OCI-LY1 (cell line): ENCODE results near the gene PCDHB16.

Source experiments
- EZH2 ChIP-seq: fragments of 200-600 bp; sonication (generic), shearing (Covaris generic); IDR thresholded peaks from 2 replicates; pipeline ENCODE4 v1.8.0; 2017; ENCODE audit warnings: borderline replicate concordance, mixed run types, mild to moderate bottlenecking, antibody characterized with exemption, low read length, moderate library complexity, mixed read lengths
- TF ChIP-seq, protein P1 (sequence below): fragments of 200-600 bp; sonication (generic), shearing (Covaris generic); IDR thresholded peaks from 2 replicates; pipeline ENCODE4 v1.5.1; 2017; ENCODE audit warnings: mild to moderate bottlenecking, antibody characterized with exemption, low read length, moderate library complexity, mixed read lengths

DNA sequence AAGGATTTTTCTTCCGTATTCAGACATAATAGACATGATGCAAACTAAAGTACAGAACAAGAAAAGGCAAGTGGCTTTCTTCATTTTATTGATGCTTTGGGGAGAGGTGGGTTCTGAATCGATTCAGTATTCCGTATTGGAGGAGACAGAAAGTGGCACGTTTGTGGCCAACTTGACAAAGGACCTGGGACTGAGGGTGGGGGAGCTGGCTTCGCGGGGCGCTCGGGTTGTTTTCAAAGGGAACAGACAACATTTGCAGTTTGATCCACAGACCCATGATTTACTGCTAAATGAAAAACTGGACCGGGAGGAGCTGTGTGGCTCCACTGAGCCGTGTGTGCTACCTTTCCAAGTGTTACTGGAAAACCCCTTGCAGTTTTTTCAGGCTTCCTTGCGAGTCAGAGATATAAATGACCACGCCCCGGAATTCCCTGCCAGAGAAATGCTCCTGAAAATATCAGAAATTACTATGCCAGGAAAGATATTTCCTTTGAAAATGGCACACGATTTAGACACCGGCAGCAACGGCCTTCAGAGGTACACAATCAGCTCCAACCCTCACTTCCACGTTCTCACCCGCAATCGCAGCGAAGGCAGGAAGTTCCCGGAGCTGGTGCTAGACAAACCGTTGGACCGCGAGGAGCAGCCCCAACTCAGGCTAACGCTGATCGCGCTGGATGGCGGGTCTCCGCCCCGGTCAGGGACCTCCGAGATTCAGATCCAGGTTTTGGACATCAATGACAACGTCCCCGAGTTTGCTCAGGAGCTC is 31.8 kb upstream of the PCDHB16 start:
- TF ChIP-seq, protein P1, sequence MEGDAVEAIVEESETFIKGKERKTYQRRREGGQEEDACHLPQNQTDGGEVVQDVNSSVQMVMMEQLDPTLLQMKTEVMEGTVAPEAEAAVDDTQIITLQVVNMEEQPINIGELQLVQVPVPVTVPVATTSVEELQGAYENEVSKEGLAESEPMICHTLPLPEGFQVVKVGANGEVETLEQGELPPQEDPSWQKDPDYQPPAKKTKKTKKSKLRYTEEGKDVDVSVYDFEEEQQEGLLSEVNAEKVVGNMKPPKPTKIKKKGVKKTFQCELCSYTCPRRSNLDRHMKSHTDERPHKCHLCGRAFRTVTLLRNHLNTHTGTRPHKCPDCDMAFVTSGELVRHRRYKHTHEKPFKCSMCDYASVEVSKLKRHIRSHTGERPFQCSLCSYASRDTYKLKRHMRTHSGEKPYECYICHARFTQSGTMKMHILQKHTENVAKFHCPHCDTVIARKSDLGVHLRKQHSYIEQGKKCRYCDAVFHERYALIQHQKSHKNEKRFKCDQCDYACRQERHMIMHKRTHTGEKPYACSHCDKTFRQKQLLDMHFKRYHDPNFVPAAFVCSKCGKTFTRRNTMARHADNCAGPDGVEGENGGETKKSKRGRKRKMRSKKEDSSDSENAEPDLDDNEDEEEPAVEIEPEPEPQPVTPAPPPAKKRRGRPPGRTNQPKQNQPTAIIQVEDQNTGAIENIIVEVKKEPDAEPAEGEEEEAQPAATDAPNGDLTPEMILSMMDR: no peak
- TF ChIP-seq EZH2: no peak
